GM21528 (cell line): ENCODE data around the gene CYB5A.

Experiments used
- ATAC-seq: cut with Tn5 transposase; IDR thresholded peaks from one replicate; pipeline ENCODE4 v1.9.1; 2021; ENCODE audit warnings: mild to moderate bottlenecking, moderate library complexity; ENCODE audit not compliant: unreplicated experiment, low FRiP score

Gene CYB5A

GRCh38 chr18:74281011-74281979 lies 10.5 kb downstream of the CYB5A start:
- ATAC-seq: no peak

DNA sequence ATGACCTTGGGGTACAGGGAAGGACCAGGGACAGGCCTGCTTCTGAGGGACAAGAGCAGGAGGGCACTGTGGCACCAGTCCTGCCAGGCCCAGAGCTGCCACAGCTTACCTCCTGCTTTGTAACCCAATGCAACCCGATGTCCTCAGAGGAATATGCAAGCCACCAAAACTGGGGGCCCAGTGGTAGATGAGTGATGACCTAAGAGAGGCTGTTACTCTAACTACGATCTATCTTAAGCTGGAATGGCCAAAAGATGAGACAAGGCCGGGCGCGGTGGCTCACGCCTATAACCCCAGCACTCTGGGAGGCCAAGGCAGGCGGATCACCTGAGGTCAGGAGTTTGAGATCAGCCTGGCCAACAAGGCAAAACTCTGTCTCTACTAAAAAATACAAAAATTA lies 12.8 kb downstream of the CYB5A start:
- no peak for ATAC-seq

- no peak for ATAC-seq
Measured at GRCh38 chr18:74278058-74278457, 13.7 kb downstream of the CYB5A start.

DNA sequence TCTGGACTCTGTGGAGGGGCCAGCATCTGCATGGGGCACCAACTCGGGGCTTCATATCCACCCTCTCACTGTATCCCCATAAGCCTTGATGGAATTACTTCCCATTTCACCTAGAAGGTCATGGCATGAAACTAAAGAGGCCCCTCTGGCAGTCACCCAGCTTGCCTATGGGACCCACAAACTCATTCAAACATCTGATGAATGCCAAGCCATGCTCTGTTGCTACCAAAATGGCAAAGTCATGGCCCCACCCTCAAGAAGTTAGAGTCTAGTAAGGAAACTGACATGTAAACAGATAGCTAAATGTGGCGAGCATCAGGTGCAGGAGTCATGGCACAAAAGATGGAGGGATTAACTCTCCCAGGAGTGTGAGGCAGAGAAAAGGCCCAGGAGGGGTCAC lies 14.5 kb downstream of the CYB5A start:
- ATAC-seq: no peak

DNA sequence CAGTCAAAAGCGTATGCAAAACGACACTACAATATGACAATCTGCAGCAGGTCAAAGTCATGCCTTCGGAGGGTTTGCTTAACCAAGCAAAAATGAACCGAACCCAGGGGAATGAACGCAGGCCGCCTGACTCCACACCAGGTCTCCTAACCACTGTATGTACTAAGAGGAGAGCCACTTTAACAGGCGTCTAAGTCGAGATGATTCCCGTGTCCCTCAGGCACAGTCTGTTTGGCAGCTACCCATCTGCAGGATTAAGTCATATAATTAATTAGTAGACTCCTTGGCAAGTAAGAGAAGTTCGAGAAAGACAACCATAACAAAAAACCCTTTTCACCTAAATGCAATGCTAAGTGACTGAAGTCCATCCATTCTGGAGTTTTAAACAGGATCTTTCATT lies 15.2 kb downstream of the CYB5A start:
- no peak for ATAC-seq

- no peak for ATAC-seq
Measured at GRCh38 chr18:74275736-74276135, 16.0 kb downstream of the CYB5A start.

- no peak for ATAC-seq
Measured at GRCh38 chr18:74274700-74275099, 17.1 kb downstream of the CYB5A start.

DNA sequence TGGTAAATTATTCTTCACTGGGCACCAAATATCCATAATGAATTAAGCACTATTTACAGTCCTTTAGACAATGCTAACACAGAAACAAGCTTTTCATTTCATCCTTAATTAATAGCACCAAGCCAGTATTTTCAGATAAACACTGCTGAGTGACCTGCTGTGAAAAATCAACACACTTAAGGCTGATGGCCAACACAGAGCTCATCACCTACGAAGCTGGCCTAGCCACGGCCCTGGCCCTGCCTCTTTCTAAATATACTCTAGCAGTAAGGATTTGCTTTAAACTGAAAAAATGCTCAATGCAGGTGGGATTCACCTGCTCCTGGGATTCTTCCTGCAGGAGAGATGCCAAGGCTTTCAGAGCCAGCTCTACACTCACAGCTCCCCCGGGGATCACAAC lies 18.4 kb downstream of the CYB5A start:
- ATAC-seq: no peak

GRCh38 chr18:74271635-74272034 lies 20.1 kb downstream of the CYB5A start:
- ATAC-seq: no peak

DNA sequence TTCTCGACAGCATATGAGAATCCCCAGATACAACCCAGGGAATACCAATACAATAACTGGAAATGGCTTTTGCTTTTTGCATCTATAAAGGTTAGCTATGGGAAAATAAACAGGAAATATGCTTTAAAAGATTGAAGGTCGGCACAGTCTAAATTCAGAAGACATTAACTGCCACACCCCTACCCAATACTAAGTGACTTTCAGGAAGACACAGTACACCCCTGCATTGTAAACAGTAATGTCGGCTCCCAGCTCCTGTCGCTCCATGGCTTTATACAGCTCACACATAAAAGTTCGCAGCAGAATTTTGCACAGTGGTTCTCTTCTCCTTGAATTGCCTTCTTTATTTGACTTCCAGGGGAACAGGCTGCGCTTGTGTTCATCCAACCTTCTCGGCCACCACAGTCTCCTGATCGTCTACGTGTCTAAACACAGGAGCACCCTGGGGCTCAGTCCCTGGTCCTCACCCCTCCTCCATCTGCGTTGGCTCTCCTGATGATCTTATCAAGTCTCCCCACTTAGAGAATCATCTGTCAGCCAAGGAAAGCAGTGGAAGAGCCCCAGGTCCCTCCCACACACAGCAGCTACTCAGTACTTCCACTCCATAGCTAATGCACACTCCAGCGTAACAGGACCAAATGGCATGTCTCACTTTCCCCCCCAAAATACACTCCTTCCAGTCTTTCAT lies 22.7 kb downstream of the CYB5A start:
- no peak for ATAC-seq

DNA sequence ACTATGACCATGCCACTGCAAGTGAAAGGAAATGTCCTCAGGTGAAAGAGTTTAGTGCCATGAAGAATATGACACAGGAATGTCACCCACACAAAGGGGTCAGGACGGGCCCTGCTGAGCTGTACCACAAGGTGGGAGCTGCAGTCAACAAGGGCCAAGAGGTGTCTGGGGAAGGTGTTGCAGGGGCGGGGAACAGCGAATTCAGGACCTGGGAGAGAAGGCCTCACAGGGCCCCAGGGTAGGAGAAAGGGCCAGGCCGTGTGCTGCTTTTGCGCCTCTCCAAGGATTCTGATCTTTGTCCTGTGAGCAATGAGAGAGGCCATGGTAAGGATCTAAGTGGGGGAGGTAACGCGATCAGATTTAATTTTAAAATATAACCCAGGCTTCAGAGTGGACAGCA lies 23.6 kb downstream of the CYB5A start:
- no peak for ATAC-seq

DNA sequence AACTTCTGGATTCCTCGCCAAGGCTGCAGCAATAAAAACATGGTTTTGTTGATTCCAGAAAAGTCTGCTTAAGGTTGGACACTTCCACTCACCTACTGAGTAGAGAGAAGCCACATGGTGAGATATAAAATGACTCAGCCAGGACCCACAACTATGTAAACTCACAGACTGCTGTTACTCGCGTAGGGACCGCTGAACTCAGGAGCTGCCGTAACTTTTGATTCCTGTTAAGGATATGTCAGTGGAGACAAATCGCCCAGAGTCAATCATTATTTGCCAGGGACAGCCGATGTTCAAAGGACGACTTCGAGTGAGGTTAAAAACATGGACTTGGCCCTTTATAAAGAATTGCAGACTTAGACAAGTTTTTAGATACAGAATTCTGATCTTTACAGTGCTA lies 25.6 kb downstream of the CYB5A start:
- ATAC-seq: no peak

- ATAC-seq: no peak
Measured at GRCh38 chr18:74265546-74266098, 26.1 kb downstream of the CYB5A start.

- peak; percentile 88 for ATAC-seq
Measured at GRCh38 chr18:74264303-74265020, 27.3 kb downstream of the CYB5A start.

- no peak for ATAC-seq
Measured at GRCh38 chr18:74261053-74261713, 30.6 kb downstream of the CYB5A start.

GRCh38 chr18:74259347-74259746 lies 32.4 kb downstream of the CYB5A start:
- ATAC-seq: no peak

DNA sequence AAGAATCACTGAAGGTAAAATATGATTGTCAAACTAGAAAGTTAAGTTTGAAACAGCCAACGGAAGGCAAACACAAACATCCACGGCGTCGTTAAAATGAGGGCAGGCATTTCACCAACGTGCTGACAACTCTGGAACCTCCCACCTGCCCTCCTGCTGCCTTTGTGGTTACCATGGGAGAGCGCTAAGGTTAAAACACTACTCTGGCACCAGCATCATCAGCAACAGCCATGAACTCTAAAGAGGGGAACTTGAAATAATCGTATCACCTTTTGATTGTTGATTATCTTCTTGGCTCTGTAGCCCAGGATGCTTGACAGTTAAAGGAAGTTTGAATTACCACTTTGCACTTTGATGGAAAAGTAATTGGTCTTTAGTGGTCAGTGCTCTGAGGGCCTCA lies 34.7 kb downstream of the CYB5A start:
- no peak for ATAC-seq

- ATAC-seq: no peak
Measured at GRCh38 chr18:74256190-74256589, 35.6 kb downstream of the CYB5A start.

- ATAC-seq: no peak
Measured at GRCh38 chr18:74255131-74255616, 36.6 kb downstream of the CYB5A start.

- ATAC-seq: no peak
Measured at GRCh38 chr18:74252039-74252395, 39.7 kb downstream of the CYB5A start.
